Measurements from ENCODE around the gene NKX6-2.

DNA sequence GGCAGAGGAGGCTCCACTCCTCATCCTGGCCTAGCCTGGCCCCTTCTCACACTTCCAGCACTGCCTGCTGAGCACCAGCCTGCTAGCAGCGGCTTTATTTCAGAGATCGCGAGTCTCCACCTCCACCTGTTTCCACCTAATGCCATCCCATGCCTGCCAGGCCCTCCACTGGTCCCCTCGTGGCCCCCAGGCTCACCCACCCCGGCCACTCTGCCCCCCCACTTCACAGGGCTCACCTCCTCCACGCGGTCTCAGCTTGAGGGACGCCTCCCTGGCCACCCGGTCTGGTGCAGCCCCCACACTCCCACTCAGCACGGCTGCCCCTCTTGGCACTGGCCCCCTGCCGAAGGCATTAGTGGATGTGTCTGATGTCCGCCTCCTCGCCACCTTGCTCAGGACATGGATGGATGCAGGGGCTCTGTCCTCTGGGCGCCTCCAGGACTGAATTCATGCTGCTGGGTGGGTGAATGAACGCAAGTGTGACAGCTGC is 3.8 kb upstream of the NKX6-2 start:
- TF ChIP-seq, protein P1, sequence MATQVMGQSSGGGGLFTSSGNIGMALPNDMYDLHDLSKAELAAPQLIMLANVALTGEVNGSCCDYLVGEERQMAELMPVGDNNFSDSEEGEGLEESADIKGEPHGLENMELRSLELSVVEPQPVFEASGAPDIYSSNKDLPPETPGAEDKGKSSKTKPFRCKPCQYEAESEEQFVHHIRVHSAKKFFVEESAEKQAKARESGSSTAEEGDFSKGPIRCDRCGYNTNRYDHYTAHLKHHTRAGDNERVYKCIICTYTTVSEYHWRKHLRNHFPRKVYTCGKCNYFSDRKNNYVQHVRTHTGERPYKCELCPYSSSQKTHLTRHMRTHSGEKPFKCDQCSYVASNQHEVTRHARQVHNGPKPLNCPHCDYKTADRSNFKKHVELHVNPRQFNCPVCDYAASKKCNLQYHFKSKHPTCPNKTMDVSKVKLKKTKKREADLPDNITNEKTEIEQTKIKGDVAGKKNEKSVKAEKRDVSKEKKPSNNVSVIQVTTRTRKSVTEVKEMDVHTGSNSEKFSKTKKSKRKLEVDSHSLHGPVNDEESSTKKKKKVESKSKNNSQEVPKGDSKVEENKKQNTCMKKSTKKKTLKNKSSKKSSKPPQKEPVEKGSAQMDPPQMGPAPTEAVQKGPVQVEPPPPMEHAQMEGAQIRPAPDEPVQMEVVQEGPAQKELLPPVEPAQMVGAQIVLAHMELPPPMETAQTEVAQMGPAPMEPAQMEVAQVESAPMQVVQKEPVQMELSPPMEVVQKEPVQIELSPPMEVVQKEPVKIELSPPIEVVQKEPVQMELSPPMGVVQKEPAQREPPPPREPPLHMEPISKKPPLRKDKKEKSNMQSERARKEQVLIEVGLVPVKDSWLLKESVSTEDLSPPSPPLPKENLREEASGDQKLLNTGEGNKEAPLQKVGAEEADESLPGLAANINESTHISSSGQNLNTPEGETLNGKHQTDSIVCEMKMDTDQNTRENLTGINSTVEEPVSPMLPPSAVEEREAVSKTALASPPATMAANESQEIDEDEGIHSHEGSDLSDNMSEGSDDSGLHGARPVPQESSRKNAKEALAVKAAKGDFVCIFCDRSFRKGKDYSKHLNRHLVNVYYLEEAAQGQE (IDR thresholded peaks at IDR 0.05; ENCODE audit: low read depth) = no peak
- no peak for TF ChIP-seq TEAD4 (IDR thresholded peaks at IDR 0.05)
- TF ChIP-seq CREB1 (IDR thresholded peaks at IDR 0.05; ENCODE audit: low read depth) = no peak
- TF ChIP-seq CEBPB (IDR thresholded peaks at IDR 0.05) = no peak
- no peak for TF ChIP-seq NFIC (IDR thresholded peaks at IDR 0.05)
- no peak for TF ChIP-seq RAD21 (IDR thresholded peaks at IDR 0.05; ENCODE audit: low read depth)
- TF ChIP-seq TAF1 (IDR thresholded peaks at IDR 0.05; ENCODE audit: low read depth) = no peak
- no peak for TF ChIP-seq EP300 (IDR thresholded peaks at IDR 0.05; ENCODE audit: borderline replicate concordance)
- no peak for TF ChIP-seq EGR1 (IDR thresholded peaks at IDR 0.05)
- TF ChIP-seq, protein P2, sequence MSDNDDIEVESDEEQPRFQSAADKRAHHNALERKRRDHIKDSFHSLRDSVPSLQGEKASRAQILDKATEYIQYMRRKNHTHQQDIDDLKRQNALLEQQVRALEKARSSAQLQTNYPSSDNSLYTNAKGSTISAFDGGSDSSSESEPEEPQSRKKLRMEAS (IDR thresholded peaks at IDR 0.05) = no peak
- no peak for TF ChIP-seq FOXM1 (IDR thresholded peaks at IDR 0.05; ENCODE audit: borderline replicate concordance, low read depth)
- TF ChIP-seq ZBTB7A (IDR thresholded peaks at IDR 0.05; ENCODE audit: low read depth) = no peak
- TF ChIP-seq YY1 (IDR thresholded peaks at IDR 0.05; ENCODE audit: low read depth) = no peak

Measured in Ishikawa (cell line).